WI38 (cell line): ENCODE data around the gene CPLX1.

Experiments used
- H3K4me3 ChIP-seq: 2 replicates; pipeline ENCODE4 v1.5.1; 2011; ENCODE audit warnings: low read depth, mild to moderate bottlenecking, control low read depth, low read length
- TF ChIP-seq, protein P1 (sequence below): IDR thresholded peaks from 2 replicates; pipeline ENCODE4 v1.5.1; 2012; ENCODE audit warnings: low read depth, mild to moderate bottlenecking, control low read depth, low read length

The CPLX1 gene

DNA sequence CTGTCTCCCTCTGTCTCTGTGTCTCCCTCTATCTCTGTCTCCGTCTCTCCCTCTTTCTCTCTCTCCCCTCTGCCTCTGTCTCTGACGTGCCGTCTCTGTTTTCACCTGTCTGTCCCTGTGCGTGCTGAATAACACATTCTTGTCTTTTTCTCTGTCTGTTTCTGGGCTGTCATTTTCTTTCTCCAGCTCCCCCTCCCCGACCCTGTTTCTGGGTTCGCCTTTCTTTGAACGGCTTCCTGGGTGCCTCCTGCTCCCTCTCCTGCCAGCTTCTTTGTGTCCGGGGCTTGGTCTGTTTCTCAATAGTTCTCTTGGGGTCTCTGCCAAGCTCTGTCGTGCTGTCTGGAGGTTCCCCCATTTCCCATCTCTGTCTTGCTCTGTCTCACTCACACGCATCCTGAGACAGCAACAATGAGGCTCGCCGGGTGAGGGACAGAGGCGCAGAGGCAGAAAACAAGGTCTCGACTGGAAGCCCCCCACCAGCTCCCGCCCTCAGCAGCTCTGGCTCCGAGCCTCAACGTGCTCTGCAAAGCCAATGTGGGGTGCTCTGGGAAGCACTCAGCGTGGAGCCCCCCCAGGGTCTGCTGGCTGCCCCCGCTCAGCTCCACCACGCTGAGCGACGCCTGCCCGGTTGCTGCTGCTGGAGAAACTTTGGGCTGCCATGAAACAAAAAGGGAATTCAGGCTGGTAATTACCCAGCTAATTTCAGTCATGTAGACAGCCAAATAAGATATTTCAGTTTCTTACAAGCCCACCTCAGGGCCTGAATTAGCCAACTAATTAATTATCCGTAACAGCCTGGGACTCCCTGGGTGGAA is 3.4 kb downstream of the CPLX1 start:
- TF ChIP-seq, protein P1, sequence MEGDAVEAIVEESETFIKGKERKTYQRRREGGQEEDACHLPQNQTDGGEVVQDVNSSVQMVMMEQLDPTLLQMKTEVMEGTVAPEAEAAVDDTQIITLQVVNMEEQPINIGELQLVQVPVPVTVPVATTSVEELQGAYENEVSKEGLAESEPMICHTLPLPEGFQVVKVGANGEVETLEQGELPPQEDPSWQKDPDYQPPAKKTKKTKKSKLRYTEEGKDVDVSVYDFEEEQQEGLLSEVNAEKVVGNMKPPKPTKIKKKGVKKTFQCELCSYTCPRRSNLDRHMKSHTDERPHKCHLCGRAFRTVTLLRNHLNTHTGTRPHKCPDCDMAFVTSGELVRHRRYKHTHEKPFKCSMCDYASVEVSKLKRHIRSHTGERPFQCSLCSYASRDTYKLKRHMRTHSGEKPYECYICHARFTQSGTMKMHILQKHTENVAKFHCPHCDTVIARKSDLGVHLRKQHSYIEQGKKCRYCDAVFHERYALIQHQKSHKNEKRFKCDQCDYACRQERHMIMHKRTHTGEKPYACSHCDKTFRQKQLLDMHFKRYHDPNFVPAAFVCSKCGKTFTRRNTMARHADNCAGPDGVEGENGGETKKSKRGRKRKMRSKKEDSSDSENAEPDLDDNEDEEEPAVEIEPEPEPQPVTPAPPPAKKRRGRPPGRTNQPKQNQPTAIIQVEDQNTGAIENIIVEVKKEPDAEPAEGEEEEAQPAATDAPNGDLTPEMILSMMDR = no peak
- no peak overlapping the region for H3K4me3 ChIP-seq

DNA sequence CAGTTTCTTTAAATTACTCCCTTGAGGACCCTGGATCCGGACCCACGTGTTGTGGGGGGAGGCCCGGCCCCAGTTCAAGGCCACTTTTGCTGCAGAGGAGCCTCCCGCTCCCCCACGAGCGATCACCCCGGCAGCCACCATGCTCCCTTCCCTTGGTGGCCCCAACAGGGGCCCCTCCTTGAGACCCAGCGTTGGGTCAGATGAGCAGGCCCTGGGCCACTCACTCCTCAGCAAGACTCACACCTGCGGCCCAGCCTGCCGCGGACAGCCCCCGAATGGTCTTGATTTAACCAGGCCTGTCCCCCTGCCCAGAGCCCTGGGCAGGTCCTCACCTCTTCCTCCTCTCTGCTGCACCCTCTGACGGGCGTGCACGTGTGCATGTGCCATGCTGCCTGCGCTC is 4.3 kb downstream of the CPLX1 start:
- TF ChIP-seq, protein P1 = no peak
- no peak overlapping the region for H3K4me3 ChIP-seq

DNA sequence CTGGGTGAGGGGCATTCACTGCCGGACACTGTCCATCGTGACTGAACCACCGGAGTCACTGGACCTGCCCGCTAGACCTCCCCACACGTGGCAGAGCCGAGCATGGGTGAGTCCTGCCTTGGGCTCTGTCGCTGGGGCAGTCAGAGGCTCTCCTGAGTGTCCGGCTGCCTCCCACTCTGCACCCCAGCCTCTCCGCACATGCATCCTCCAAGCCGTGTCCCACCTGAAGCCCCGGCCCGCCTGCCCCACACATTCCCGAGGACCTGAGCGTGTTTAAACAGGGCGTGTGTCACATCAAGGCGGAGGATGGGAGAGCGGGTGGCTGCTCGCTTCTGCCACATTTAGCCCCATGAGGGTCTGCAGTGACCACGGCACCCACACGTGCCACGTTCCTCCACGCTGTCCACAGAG is 4.7 kb downstream of the CPLX1 start:
- TF ChIP-seq, protein P1 = no peak
- no peak overlapping the region for H3K4me3 ChIP-seq

DNA sequence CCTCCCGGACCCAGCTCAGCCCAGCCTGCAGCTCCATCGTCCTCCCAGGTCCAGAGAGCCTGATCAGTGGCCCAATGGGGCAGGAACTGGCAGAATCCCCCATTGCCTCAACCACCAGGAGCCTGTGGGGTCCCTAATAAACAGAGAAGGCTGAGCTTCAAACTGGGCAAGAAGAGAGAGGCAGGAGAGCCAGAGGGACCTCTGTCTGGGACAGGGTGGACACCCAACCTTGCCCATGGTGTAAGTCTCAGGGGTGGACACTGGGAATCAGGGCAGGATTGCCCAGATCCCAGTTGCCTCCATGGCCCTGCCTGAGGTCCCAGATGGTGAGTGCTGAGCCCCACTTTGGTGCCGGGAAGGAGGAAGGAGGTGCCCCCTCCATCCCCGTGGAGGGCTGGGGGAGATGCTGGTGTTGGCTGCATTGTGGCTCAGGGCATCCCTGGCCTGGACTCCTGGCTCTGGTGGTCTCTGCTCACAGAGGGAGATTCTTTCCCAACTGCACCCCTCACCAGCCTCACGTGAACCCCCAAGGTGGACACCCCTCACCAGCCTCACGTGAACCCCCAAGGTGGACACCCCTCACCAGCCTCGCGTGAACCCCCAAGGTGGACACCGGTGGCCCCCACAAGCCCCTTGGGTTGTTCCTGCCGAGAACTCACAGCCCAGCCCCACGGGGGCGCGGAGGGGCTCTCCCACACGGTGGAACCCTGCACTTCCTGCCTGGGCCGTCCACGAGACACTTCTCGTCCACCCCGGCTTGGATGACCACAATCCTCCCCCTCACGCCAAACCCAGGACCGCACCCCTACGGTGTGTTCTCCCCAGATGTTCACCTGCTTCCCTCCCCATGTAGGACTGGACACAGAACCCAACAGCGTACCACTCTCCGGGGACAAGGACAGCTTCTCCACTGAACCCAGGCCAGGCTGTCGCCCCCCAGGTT is 5.4 kb downstream of the CPLX1 start:
- H3K4me3 ChIP-seq = no peak overlapping the region
- TF ChIP-seq, protein P1 = no peak

DNA sequence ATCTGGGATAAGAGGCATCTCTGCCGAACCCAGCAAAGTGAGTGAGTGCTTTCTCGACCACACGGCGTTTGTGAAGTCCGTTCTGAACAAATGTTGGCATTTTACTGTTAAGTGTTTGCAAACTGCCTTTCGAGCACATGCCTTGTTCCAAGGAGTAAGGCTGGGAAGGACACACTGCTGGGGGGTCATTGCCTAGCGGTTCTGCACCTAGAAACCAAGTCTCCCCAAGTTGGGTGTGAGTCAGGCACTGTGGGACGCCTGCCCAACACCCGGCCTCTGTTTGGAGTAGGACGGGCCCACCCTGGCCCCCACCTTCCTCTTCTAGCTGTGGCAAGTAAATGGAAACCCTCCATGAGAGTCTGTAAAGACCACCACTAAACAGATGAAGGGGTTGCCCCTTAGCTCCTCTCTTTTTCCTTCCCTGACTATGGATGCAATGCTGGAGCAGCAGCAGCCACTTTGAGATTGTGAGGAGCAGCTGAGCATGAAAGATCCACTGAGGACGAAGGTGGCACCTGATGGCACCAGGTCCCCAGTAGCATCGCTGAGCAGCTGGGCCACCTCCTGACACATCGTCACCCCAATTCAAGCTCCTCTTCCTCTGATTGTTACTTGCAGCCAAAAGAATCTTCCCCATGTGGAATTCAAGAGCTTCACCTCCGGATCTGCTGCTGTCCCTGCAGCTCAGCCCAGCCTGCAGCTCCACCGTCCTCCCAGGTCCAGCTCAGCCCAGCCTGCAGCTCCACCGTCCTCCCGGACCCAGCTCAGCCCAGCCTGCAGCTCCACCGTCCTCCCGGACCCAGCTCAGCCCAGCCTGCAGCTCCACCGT is 6.3 kb downstream of the CPLX1 start:
- TF ChIP-seq, protein P1 = no peak
- no peak overlapping the region for H3K4me3 ChIP-seq

DNA sequence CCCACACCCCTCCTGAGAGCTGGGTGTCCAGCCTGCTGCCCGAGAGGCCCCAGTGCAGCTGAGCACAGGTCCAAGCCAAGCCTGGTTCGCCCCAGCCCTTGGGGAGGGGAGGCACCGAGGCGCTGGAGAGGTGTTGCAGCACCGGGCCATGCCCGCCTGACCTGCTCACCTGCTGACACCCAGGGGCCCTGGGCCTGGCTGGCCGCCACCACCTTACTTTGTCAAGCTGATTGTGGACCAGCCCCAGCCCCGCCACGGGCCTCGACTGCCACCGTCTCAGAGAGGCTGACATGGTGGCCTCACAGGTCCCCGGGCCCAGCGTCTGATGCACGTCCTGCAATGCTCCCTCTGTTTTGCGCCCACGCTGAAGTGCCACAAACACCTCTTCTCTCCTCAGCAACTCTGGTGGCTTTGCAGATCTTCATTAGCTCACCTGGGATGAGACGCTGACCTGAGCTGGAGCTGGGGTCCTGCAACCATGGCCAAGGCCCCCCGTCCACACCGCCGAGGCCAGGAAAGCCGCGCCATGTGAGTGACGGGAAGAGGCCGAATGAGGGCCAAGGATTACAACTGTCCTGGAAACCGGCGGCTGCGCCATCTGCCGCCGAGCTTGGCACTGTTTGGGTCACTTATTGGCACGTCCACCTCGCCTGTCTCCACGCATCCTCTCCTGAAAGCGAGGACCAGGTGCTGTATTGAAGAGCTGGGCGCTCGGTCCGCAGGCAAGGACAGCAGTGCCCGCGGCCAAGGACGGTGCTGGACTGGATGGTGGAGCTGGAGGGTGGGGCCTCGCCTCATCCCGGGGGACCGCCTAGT is 7.6 kb downstream of the CPLX1 start:
- H3K4me3 ChIP-seq = no peak overlapping the region
- TF ChIP-seq, protein P1 = no peak
